HUDEP-2 (cell line): ENCODE results near the gene HSPA12B.

ENCODE experiments used
- DNase-seq, 76 experiments: peaks; one replicate each; lab custom pipeline; 2025; ENCODE audit not compliant: unreplicated experiment in 76 of 76; lab: John Stamatoyannopoulos, UW

Gene HSPA12B

GRCh38 chr20:3800878-3801260 lies 68.4 kb downstream of the HSPA12B start:
- DNase-seq = no peak

- no peak for DNase-seq
These were observed 68.8 kb downstream of the HSPA12B start for GRCh38 chr20:3801299-3801698.

GRCh38 chr20:3801846-3802245 lies 69.4 kb downstream of the HSPA12B start:
- DNase-seq = no peak
